Gastroesophageal sphincter (tissue), 3 donors: ENCODE data around the gene PLAGL2.

Experiments used
- EP300 ChIP-seq: sonication (generic); formaldehyde crosslinking; IDR thresholded peaks from one replicate; pipeline ENCODE4 v1.6.1; 2017; ENCODE audit warnings: antibody characterized with exemption, mild to moderate bottlenecking
- POLR2A ChIP-seq, 2 donors: fragments of 450-650 bp; IDR thresholded peaks; one replicate each; pipeline ENCODE4 v1.6.1; 2017; ENCODE audit warnings: antibody characterized with exemption in 2 of 2, mild to moderate bottlenecking in 2 of 2, moderate library complexity in 1 of 2
- POLR2AphosphoS5 ChIP-seq: sonication (generic); formaldehyde crosslinking; IDR thresholded peaks from one replicate; pipeline ENCODE4 v1.6.1; 2017; ENCODE audit warnings: antibody characterized with exemption
- TF ChIP-seq, protein P1 (sequence below), 4 experiments: fragments of 200-600 bp in 2 of 4; fragments of 450-650 bp in 2 of 4; sonication (generic) in 1 of 4; IDR thresholded peaks; one replicate each; pipeline ENCODE4 v1.5.1; 2017 to 2019; ENCODE audit warnings: antibody characterized with exemption in 4 of 4, mild to moderate bottlenecking in 2 of 4, moderate library complexity in 2 of 4

DNA sequence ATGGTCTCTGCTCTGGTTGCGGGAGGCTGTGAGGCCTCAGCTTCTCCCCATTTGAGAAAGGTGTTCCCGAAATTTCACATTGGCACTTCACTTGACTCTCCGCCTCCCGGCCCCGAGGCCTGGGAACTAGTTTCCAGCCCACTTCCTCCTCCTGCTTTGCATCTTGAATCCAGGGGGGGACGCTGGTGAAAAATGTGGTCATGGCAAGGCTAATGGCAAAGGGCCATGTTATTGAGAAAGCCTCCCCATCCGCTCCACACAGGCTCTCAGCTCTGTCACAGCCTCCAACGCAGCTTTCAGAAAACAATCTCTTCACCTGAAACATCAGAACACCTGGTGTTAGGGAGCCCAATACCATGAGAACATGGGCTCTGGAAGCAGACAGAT lies 5.6 kb downstream of the PLAGL2 start:
- no peak for TF ChIP-seq POLR2A (IDR thresholded peaks at IDR 0.05)
- TF ChIP-seq, protein P1, sequence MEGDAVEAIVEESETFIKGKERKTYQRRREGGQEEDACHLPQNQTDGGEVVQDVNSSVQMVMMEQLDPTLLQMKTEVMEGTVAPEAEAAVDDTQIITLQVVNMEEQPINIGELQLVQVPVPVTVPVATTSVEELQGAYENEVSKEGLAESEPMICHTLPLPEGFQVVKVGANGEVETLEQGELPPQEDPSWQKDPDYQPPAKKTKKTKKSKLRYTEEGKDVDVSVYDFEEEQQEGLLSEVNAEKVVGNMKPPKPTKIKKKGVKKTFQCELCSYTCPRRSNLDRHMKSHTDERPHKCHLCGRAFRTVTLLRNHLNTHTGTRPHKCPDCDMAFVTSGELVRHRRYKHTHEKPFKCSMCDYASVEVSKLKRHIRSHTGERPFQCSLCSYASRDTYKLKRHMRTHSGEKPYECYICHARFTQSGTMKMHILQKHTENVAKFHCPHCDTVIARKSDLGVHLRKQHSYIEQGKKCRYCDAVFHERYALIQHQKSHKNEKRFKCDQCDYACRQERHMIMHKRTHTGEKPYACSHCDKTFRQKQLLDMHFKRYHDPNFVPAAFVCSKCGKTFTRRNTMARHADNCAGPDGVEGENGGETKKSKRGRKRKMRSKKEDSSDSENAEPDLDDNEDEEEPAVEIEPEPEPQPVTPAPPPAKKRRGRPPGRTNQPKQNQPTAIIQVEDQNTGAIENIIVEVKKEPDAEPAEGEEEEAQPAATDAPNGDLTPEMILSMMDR (IDR thresholded peaks at IDR 0.05): no peak
- TF ChIP-seq EP300: no peak
- TF ChIP-seq POLR2AphosphoS5: no peak
